Measurements from ENCODE around the gene NRXN3. TPM values are rescaled to one million over a fixed set of nuclear protein-coding genes. Genes with fewer than 3 reads are reported as not detected.
A peak's percentile ranks its signal among the peaks of the same experiment; 100 is the strongest.

Gene NRXN3
- total and polyA plus RNA-seq, 2 donors (not counting 1 experiment from before 2014, with no cell fraction given), result 0.83 to 34.6 TPM

GRCh38 chr14:78162202-78162601, 8.0 kb upstream of the NRXN3 start:
- H4K20me1 ChIP-seq (ENCODE audit: control insufficient read depth, extremely low read depth, insufficient read depth, low read length), result no peaks in the 10 kb centered on the region
- no peak for TF ChIP-seq CTCF (conservative IDR thresholded peaks at IDR 0.05 in 1 of 2, IDR thresholded peaks at IDR 0.05 in 1 of 2; ENCODE audit: low read depth in 1 of 2, low read length in 2 of 2)
- no peak for TF ChIP-seq EZH2 (IDR thresholded peaks at IDR 0.05; ENCODE audit: low read length, missing control alignments)
- H3K4me2 ChIP-seq (ENCODE audit: extremely low read depth, insufficient read depth, low read length), result no peak overlapping the region
- no peak overlapping the region for H3K9ac ChIP-seq (ENCODE audit: insufficient read depth, low read length)
- no peak overlapping the region for H3K4me3 ChIP-seq (replicated peaks in 1 of 4; ENCODE audit: control extremely low read depth in 1 of 4, insufficient read depth in 1 of 4, low read depth in 3 of 4, low read length in 4 of 4)
- no peaks in the 10 kb centered on the region for H3K4me1 ChIP-seq (ENCODE audit: control insufficient read depth, extremely low read depth, insufficient read depth, low read length)
- H3K79me2 ChIP-seq (ENCODE audit: control insufficient read depth, insufficient read depth, low read length), result no peaks in the 10 kb centered on the region
- no peaks in the 10 kb centered on the region for H3K36me3 ChIP-seq (ENCODE audit: control insufficient read depth, insufficient read depth, low read length)
- H3K9me3 ChIP-seq (ENCODE audit: control insufficient read depth, insufficient read depth, low read depth, low read length), result no peaks in the 10 kb centered on the region
- H2AFZ ChIP-seq (ENCODE audit: low read length), result no peak overlapping the region
- no peaks in the 10 kb centered on the region for H3K27me3 ChIP-seq (ENCODE audit: control insufficient read depth, insufficient read depth, low read length)
- DNase-seq (ENCODE audit: low read depth in 2 of 2), result peak in 1 of 2 donors; percentile 68
- no peak overlapping the region for H3K27ac ChIP-seq (ENCODE audit: insufficient read depth, low read length)

- Histone ChIP-seq H3K27ac (ENCODE audit: insufficient read depth, low read length) (no peak overlapping the region), H4K20me1 (ENCODE audit: control insufficient read depth, extremely low read depth, insufficient read depth, low read length) (no peaks in the 10 kb centered on the region), H3K9me3 (ENCODE audit: control insufficient read depth, insufficient read depth, low read depth, low read length) (no peaks in the 10 kb centered on the region), H3K9ac (ENCODE audit: insufficient read depth, low read length) (no peak overlapping the region), H3K4me2 (ENCODE audit: extremely low read depth, insufficient read depth, low read length) (no peak overlapping the region), H3K4me1 (ENCODE audit: control insufficient read depth, extremely low read depth, insufficient read depth, low read length) (no peaks in the 10 kb centered on the region), H3K36me3 (ENCODE audit: control insufficient read depth, insufficient read depth, low read length) (no peaks in the 10 kb centered on the region), H3K79me2 (ENCODE audit: control insufficient read depth, insufficient read depth, low read length) (no peaks in the 10 kb centered on the region), H2AFZ (ENCODE audit: low read length) (no peak overlapping the region), H3K4me3 (replicated peaks in 1 of 4; ENCODE audit: control extremely low read depth in 1 of 4, insufficient read depth in 1 of 4, low read depth in 3 of 4, low read length in 4 of 4) (no peak overlapping the region), H3K27me3 (ENCODE audit: control insufficient read depth, insufficient read depth, low read length) (no peaks in the 10 kb centered on the region)
- DNase-seq (ENCODE audit: low read depth in 2 of 2), result no peak
- peak in 1 of 2 donors; percentile 32 for TF ChIP-seq CTCF (conservative IDR thresholded peaks at IDR 0.05 in 1 of 2, IDR thresholded peaks at IDR 0.05 in 1 of 2; ENCODE audit: low read depth in 1 of 2, low read length in 2 of 2)
- TF ChIP-seq EZH2 (IDR thresholded peaks at IDR 0.05; ENCODE audit: low read length, missing control alignments), result no peak
These were observed 5.8 kb upstream of the NRXN3 start for GRCh38 chr14:78164226-78164853.

GRCh38 chr14:78172428-78172827, 2.3 kb downstream of the NRXN3 start:
- H3K4me1 ChIP-seq (ENCODE audit: control insufficient read depth, extremely low read depth, insufficient read depth, low read length), result no peaks in the 10 kb centered on the region
- H3K27ac ChIP-seq (ENCODE audit: insufficient read depth, low read length), result no peak overlapping the region
- no peak for TF ChIP-seq CTCF (conservative IDR thresholded peaks at IDR 0.05 in 1 of 2, IDR thresholded peaks at IDR 0.05 in 1 of 2; ENCODE audit: low read depth in 1 of 2, low read length in 2 of 2)
- TF ChIP-seq EZH2 (IDR thresholded peaks at IDR 0.05; ENCODE audit: low read length, missing control alignments), result no peak
- H3K4me2 ChIP-seq (ENCODE audit: extremely low read depth, insufficient read depth, low read length), result no peak overlapping the region
- H3K9ac ChIP-seq (ENCODE audit: insufficient read depth, low read length), result no peak overlapping the region
- no peaks in the 10 kb centered on the region for H4K20me1 ChIP-seq (ENCODE audit: control insufficient read depth, extremely low read depth, insufficient read depth, low read length)
- no peak overlapping the region for H2AFZ ChIP-seq (ENCODE audit: low read length)
- no peaks in the 10 kb centered on the region for H3K9me3 ChIP-seq (ENCODE audit: control insufficient read depth, insufficient read depth, low read depth, low read length)
- no peaks in the 10 kb centered on the region for H3K79me2 ChIP-seq (ENCODE audit: control insufficient read depth, insufficient read depth, low read length)
- no peak for DNase-seq (ENCODE audit: low read depth in 2 of 2)
- H3K36me3 ChIP-seq (ENCODE audit: control insufficient read depth, insufficient read depth, low read length), result no peaks in the 10 kb centered on the region
- no peak overlapping the region for H3K4me3 ChIP-seq (replicated peaks in 1 of 4; ENCODE audit: control extremely low read depth in 1 of 4, insufficient read depth in 1 of 4, low read depth in 3 of 4, low read length in 4 of 4)
- no peaks in the 10 kb centered on the region for H3K27me3 ChIP-seq (ENCODE audit: control insufficient read depth, insufficient read depth, low read length)

All from fibroblast of lung (primary cell).